ENCODE data around the gene SLMAP. TPM values are rescaled to one million over a fixed set of nuclear protein-coding genes. Genes with fewer than 3 reads are reported as not detected.

The SLMAP gene
- total RNA-seq, 1 donor from 2014 or later, result 58.2 TPM

DNA sequence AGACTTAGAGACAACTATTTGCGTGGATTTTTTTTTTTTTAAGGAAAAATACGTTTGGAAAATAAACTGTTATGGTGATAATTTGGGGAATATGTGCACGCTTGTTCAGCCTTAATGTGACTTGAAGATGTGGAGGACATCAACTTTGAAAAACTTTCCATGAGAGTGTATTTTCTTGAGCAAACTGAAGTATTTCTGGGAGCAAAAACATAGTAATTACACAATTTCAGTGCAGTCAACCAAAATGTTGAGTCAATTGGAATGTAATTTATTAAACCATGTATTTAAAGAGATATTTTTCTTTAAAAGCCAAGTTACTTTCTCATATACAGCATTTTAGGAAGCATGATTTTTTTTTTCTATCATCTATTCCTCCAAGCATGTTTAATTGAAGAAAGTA is 171.8 kb downstream of the SLMAP start:
- H3K9me3 Mint-ChIP-seq, result no peaks in the 10 kb centered on the region
- intact Hi-C loops (cut with micrococcal nuclease), result no loop called here

DNA sequence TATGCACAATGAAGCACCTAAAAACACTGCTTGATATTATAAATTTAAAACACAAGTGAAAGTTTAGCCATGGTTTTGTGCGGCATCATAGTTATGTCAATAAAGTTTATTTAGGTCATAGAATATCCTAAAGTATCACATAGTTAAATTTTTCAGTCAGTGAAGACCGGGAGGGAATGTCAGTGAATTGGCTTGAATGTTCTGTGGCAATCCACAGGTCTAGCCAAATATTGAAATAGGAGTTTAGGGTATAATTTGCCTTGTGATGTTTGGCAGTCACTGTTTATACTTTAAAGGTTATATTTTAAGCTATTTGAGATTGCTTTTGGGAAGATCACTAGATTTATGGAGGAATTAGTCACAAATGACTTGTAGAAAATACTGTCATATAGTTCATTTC is 172.4 kb downstream of the SLMAP start:
- Mint-ChIP-seq H3K27me3 (ENCODE audit: low read depth) (no peaks in the 10 kb centered on the region), H3K4me3 (ENCODE audit: low read depth) (no peak overlapping the region), H3K9me3 (no peaks in the 10 kb centered on the region), H3K36me3 (ENCODE audit: low read depth) (peaks cover 38% of the 10 kb centered on the region), H3K4me1 (ENCODE audit: low read depth) (no peaks in the 10 kb centered on the region), H3K27ac (no peak overlapping the region)
- no peak for DNase-seq (ENCODE audit: low spot score)
- intact Hi-C loops (cut with micrococcal nuclease), result no loop called here

More for the DNA sequence above, 171.8 kb downstream of the SLMAP start:
- no peak for DNase-seq (ENCODE audit: low spot score)
- no peak overlapping the region for H3K4me3 Mint-ChIP-seq (ENCODE audit: low read depth)
- peaks cover 42% of the 10 kb centered on the region for H3K36me3 Mint-ChIP-seq (ENCODE audit: low read depth)
- no peaks in the 10 kb centered on the region for H3K4me1 Mint-ChIP-seq (ENCODE audit: low read depth)
- H3K27me3 Mint-ChIP-seq (ENCODE audit: low read depth), result no peaks in the 10 kb centered on the region
- H3K27ac Mint-ChIP-seq, result no peak overlapping the region

DNA sequence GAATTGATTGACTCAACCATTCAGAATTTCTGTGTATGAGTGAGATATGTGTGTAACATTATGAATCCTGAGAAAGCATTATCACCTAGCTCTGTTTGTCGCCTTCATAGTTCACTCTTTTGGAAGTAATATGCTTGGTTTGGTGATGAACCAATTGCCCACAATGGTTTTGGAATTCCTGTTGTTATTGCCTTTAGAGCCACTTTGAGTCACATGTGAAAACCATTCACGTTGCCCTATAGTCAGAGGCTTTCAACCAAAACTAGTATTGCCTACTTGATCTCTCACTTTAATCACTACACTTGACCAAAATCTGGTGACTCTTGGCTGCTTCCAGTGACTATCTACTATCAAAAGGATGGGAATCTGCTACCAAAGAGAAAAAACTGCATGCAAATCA is 173.9 kb downstream of the SLMAP start:
- intact Hi-C loops (cut with micrococcal nuclease), result no loop called here
- DNase-seq (ENCODE audit: low spot score), result no peak
- H3K4me3 Mint-ChIP-seq (ENCODE audit: low read depth), result no peak overlapping the region
- no peaks in the 10 kb centered on the region for H3K4me1 Mint-ChIP-seq (ENCODE audit: low read depth)
- no peaks in the 10 kb centered on the region for H3K27me3 Mint-ChIP-seq (ENCODE audit: low read depth)
- no peaks in the 10 kb centered on the region for H3K9me3 Mint-ChIP-seq
- H3K27ac Mint-ChIP-seq, result no peak overlapping the region
- H3K36me3 Mint-ChIP-seq (ENCODE audit: low read depth), result peaks cover 31% of the 10 kb centered on the region

DNA sequence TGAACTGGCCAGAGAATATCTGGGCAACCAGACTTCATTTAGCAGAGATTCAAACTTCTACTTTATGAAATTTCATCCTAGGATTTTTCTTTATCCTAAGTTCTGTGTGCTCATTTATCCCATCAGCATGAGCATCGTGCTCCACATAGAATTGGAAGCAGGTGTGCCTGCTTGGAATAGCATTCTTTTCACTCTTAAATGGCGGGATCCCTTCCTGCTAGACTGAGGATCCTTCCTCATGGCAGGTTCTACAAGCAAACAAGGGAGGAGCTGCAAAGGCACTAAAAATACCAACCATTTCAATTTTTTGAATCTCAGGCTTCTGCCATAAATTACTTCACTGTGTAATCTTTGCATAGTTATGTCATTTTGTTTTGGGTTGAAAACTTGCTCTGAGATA is 177.5 kb downstream of the SLMAP start:
- H3K36me3 Mint-ChIP-seq (ENCODE audit: low read depth), result peaks cover 10% of the 10 kb centered on the region
- DNase-seq (ENCODE audit: low spot score), result no peak
- no peaks in the 10 kb centered on the region for H3K4me1 Mint-ChIP-seq (ENCODE audit: low read depth)
- no peaks in the 10 kb centered on the region for H3K27me3 Mint-ChIP-seq (ENCODE audit: low read depth)
- H3K27ac Mint-ChIP-seq, result no peak overlapping the region
- no peak overlapping the region for H3K4me3 Mint-ChIP-seq (ENCODE audit: low read depth)
- H3K9me3 Mint-ChIP-seq, result no peaks in the 10 kb centered on the region
- intact Hi-C loops (cut with micrococcal nuclease), result no loop called here

DNA sequence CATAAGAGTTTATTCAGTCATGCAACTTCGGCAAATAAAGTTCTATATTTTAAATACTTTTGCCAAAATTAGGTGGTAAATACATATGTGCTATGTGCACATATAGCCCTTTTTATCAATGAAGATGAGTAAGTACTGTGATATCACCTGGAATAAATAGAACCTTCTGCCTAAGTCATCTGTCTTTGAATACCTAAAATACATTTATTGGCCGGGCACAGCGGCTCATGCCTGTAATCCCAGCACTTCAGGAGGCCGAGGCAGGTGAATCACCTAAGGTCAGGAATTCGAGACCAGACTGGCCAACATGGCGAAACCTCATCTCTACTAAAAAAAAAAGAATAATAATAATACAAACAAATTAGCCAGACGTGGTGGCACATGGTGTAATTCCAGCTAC is 178.3 kb downstream of the SLMAP start:
- Mint-ChIP-seq H3K4me1 (ENCODE audit: low read depth) (no peaks in the 10 kb centered on the region), H3K36me3 (ENCODE audit: low read depth) (peaks cover 10% of the 10 kb centered on the region), H3K27ac (no peak overlapping the region), H3K27me3 (ENCODE audit: low read depth) (no peaks in the 10 kb centered on the region), H3K4me3 (ENCODE audit: low read depth) (no peak overlapping the region), H3K9me3 (no peaks in the 10 kb centered on the region)
- DNase-seq (ENCODE audit: low spot score), result no peak
- intact Hi-C loops (cut with micrococcal nuclease), result no loop called here

DNA sequence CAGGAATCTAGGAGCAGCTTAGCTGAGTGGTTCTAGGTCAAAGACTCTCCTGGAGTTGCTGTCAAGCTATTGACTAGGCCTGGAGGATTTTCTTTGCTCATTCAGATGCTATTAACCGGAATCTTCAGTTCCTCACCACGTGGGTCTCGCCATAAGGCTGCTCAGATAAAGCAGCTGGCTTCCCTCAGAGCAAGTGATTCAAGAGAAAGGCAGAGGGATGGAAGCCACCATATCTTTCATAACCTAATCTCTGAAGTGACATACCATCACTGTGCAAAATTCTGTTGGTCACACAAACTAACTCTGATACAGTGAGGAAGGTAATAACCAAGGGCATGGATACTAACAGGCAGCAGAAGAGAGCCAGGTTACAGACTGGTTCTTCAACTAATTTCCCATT is 179.4 kb downstream of the SLMAP start:
- H3K27ac Mint-ChIP-seq, result no peak overlapping the region
- no peaks in the 10 kb centered on the region for H3K9me3 Mint-ChIP-seq
- H3K36me3 Mint-ChIP-seq (ENCODE audit: low read depth), result peaks cover 6% of the 10 kb centered on the region
- no peak for DNase-seq (ENCODE audit: low spot score)
- no peaks in the 10 kb centered on the region for H3K27me3 Mint-ChIP-seq (ENCODE audit: low read depth)
- no peak overlapping the region for H3K4me3 Mint-ChIP-seq (ENCODE audit: low read depth)
- intact Hi-C loops (cut with micrococcal nuclease), result no loop called here
- no peaks in the 10 kb centered on the region for H3K4me1 Mint-ChIP-seq (ENCODE audit: low read depth)

DNA sequence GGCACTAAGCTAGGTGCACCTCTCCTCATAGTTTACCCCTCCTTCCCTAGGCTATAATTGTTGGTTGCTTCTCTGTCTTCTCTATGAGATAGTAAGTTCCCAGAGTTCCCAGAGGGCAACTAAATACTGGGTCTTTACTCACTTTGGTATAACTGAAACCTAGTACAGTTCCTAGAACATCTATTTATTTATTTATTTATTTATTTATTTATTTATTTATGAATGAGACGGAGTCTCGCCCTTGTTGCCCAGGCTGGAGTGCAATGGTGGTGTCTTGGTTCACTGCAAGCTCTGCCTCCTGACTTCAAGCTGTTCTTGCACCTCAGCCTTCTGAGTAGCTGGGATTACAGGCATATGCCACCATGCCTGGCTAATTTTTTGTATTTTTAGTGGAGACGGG is 181.0 kb downstream of the SLMAP start:
- Mint-ChIP-seq H3K36me3 (ENCODE audit: low read depth) (peaks cover 3% of the 10 kb centered on the region), H3K27ac (no peak overlapping the region), H3K4me3 (ENCODE audit: low read depth) (no peak overlapping the region), H3K4me1 (ENCODE audit: low read depth) (no peaks in the 10 kb centered on the region), H3K27me3 (ENCODE audit: low read depth) (no peaks in the 10 kb centered on the region), H3K9me3 (no peaks in the 10 kb centered on the region)
- intact Hi-C loops (cut with micrococcal nuclease), result no loop called here
- no peak for DNase-seq (ENCODE audit: low spot score)

DNA sequence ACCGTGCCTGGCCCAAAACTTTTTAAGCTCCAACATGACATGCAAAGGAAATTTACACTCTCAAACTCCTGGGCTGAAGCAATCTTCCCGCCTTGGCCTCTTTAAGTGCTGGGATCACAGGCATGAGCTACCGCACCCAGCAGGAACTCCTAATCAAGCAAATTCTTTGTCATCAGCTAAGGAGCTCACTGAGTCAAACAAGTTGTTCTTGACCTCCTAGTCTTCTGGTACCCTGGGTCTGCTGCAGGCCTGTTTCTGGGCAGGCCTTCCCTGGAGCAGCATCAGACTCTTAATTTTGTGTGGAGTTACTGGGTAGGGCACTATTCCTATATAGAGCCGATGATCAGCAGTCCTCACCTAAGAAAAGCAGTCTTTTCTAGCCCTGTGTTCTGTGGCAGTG is 183.7 kb downstream of the SLMAP start:
- no peaks in the 10 kb centered on the region for H3K4me1 Mint-ChIP-seq (ENCODE audit: low read depth)
- no peaks in the 10 kb centered on the region for H3K36me3 Mint-ChIP-seq (ENCODE audit: low read depth)
- no peaks in the 10 kb centered on the region for H3K9me3 Mint-ChIP-seq
- no peak for DNase-seq (ENCODE audit: low spot score)
- no peaks in the 10 kb centered on the region for H3K27me3 Mint-ChIP-seq (ENCODE audit: low read depth)
- H3K4me3 Mint-ChIP-seq (ENCODE audit: low read depth), result no peak overlapping the region
- H3K27ac Mint-ChIP-seq, result no peak overlapping the region
- intact Hi-C loops (cut with micrococcal nuclease), result no loop called here

DNA sequence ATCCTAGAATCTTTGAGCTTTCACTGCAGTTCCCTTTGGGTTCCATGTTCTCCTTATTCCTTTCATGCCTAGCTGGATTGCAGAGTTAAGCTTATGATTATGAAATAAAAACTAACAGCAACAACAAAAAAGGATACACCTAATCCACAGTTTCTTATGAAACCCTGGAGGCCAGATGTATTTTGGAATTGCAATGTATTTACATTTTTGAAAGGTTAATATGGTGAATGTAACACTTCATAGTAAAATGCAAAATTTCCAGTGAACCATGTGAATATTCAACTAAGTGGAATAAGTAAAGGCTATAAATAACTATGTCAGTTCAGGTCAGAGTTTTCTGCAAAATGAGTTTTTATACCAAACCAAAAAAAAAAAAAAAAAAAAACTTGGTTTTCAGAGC is 186.3 kb downstream of the SLMAP start:
- Mint-ChIP-seq H3K27ac (no peak overlapping the region), H3K27me3 (ENCODE audit: low read depth) (no peaks in the 10 kb centered on the region), H3K36me3 (ENCODE audit: low read depth) (no peaks in the 10 kb centered on the region), H3K4me1 (ENCODE audit: low read depth) (no peaks in the 10 kb centered on the region), H3K4me3 (ENCODE audit: low read depth) (no peak overlapping the region), H3K9me3 (no peaks in the 10 kb centered on the region)
- intact Hi-C loops (cut with micrococcal nuclease), result no loop called here
- no peak for DNase-seq (ENCODE audit: low spot score)

DNA sequence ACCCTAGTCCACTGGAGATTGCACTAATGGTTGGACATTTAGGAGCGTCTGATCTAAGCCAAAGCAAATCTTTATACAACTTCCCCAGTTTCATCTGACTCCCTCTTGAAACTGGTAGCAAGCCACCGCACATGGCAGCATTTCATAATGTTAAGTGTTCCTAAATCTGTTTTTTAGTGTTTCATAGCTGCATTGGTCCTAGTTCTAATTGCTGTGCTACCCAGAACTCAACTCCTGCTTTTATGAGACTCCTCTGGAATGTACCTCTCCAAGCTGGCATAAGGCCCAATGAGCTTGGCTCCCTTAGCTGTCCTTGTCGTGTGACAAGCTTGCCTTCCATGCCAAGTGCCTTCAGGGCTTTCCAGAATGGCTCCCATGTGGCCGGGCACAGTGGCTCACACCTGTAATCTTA is 186.8 kb downstream of the SLMAP start:
- no peak overlapping the region for H3K4me3 Mint-ChIP-seq (ENCODE audit: low read depth)
- H3K36me3 Mint-ChIP-seq (ENCODE audit: low read depth), result no peaks in the 10 kb centered on the region
- H3K27ac Mint-ChIP-seq, result no peak overlapping the region
- intact Hi-C loops (cut with micrococcal nuclease), result no loop called here
- H3K27me3 Mint-ChIP-seq (ENCODE audit: low read depth), result no peaks in the 10 kb centered on the region
- no peak for DNase-seq (ENCODE audit: low spot score)
- no peaks in the 10 kb centered on the region for H3K9me3 Mint-ChIP-seq
- no peaks in the 10 kb centered on the region for H3K4me1 Mint-ChIP-seq (ENCODE audit: low read depth)

DNA sequence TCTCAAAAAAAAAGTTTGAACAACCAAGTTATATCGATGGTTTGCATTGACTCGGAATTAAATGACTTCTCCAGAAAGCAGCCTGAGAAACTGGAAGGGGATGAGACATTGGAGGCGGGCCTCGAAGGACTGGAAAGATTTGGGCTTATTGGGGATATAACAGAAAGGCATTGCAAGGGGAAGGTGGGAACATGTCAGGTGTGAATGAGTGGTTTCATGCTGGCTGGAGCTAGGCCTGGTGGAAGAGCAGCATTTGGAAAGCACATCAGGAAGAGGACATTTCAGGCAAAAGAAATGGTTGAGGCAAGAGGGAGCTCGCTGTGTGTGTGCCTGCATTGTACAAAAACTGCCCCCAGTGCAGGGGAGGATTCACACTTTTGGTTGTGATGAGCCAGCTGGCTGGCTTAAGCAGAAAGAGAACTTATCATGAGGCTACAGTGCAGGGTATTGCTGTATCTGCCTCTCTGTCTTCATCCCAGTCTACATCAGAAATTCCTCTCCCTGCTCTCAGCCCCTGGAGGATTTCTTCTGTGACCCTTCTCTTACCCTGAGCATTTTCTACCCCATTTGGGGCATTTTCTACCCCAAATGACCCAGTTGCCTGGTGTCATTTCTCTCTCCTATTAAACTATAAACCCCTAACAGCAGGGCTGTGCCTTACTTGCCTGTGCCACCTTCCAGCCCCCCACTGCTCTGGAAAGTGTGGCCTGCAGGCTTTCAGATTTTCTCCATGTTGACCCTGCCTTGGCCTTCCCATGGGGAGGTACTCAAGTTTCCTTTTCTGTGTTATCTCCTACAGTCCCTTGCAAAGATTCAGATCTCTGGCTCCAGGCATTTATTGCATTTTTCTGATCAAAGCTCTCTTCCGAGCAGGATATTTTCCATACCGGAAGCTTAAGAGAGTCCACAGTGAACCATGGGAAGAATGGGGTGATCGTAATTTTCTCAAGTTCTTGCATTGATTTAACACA is 187.7 kb downstream of the SLMAP start:
- no peaks in the 10 kb centered on the region for H3K36me3 Mint-ChIP-seq (ENCODE audit: low read depth)
- intact Hi-C loops (cut with micrococcal nuclease), result no loop called here
- no peaks in the 10 kb centered on the region for H3K4me1 Mint-ChIP-seq (ENCODE audit: low read depth)
- H3K27ac Mint-ChIP-seq, result no peak overlapping the region
- H3K27me3 Mint-ChIP-seq (ENCODE audit: low read depth), result no peaks in the 10 kb centered on the region
- H3K4me3 Mint-ChIP-seq (ENCODE audit: low read depth), result no peak overlapping the region
- DNase-seq (ENCODE audit: low spot score), result no peak
- no peaks in the 10 kb centered on the region for H3K9me3 Mint-ChIP-seq

DNA sequence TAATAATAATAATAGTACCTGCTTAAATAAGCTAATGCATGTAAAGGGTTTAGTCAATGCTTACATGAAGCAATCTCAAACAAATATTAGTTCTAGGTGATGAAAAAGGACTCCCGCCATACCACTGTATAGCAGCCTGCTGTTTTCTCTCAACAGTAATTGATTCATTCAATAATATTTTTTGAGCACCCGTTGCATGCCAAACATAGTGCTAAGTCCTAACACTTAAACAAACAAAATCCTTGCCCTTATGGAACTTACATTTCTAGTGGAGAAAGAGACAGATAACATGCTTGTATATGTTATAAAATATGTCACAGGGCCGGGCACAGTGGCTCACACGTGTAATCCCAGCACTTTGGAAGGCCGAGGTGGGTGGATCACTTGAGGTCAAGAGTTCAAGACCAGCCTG is 190.9 kb downstream of the SLMAP start:
- Mint-ChIP-seq H3K27ac (no peak overlapping the region), H3K4me3 (ENCODE audit: low read depth) (no peak overlapping the region), H3K36me3 (ENCODE audit: low read depth) (no peaks in the 10 kb centered on the region), H3K9me3 (no peaks in the 10 kb centered on the region), H3K27me3 (ENCODE audit: low read depth) (no peaks in the 10 kb centered on the region), H3K4me1 (ENCODE audit: low read depth) (peaks cover 1% of the 10 kb centered on the region)
- intact Hi-C loops (cut with micrococcal nuclease), result no loop called here
- DNase-seq (ENCODE audit: low spot score), result no peak

DNA sequence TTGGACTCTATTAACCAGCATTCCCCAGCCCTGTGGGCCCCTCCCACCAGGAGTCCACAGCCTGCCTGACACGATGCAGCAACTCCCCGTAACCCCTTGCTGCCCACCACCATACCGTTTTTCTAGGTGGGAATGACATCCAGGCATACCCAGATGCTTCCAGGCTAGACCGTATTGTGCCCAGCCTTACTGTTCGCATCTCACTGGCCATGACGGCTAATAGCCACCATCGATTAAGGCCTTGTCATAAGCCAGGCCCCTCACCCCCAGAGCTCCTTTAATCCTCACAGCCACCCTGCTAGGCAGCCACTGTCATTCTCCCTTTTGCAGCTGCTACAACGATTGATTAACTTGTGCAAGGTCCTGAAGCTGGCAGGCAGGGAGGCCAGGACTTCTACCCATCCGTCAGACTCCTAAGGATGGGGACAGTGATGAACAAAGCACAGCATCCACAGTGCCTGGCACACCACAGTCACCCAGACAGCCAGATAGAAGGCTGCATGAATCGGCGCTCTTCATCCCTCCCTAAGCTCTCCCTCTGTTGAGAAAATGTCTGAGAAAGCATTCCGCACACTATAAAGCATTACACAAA is 192.1 kb downstream of the SLMAP start:
- intact Hi-C loops (cut with micrococcal nuclease), result no loop called here
- H3K27me3 Mint-ChIP-seq (ENCODE audit: low read depth), result no peaks in the 10 kb centered on the region
- DNase-seq (ENCODE audit: low spot score), result no peak
- no peaks in the 10 kb centered on the region for H3K36me3 Mint-ChIP-seq (ENCODE audit: low read depth)
- no peaks in the 10 kb centered on the region for H3K9me3 Mint-ChIP-seq
- H3K27ac Mint-ChIP-seq, result no peak overlapping the region
- H3K4me3 Mint-ChIP-seq (ENCODE audit: low read depth), result no peak overlapping the region
- H3K4me1 Mint-ChIP-seq (ENCODE audit: low read depth), result peaks cover 1% of the 10 kb centered on the region

Data from activated T-helper 2 cell treated with anti-CD3 and anti-CD28 coated beads, Interferon-gamma antibody, Interleukin-2, Interleukin-4, amounts not matched to agents 10 μg/mL and 5 μg/mL and 100 μg/mL, durations not matched to agents 14 hours and 24 hours and 36 hours (primary cell).